ENCODE measurements around the gene DOCK4. TPM values are rescaled to one million over a fixed set of nuclear protein-coding genes. Genes with fewer than 3 reads are reported as not detected.

The DOCK4 gene
- total RNA-seq, 2 experiments from 2014 or later: 0.99 to 1.6 TPM

DNA sequence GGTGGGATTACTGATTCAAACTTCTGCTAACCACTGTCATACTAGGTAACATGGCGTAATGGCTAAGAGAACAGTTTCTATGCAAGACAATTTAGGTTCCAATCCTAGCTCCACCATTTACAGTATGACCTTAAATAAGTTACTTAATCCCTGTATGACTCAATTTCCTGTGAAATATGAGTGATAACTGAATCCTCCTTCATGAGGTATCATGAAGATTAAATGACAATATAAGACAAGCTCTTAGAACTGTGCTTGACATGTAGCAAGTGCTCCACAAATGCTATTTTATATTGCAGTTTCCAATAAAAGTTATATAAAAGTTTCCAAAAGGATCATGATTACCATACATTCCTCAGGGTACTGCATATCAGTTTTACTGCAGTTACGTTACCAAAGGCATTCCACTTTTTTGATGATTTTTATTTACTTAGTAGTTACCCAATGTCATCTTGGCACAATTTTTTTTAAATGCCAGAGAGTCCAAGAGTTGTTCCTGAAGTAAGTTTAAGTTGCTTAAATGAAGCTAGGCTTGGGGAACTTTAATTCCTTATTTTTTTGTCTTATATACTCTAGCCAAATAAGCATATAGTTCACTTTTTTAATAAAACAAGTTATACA, 7.1 kb downstream of the DOCK4 start:
- ChIA-PET CTCF (no interaction called here), POLR2A (interaction anchor here (0.6 kb wide), 2 partner anchors 205 to 1847 kb away, joined by 3 to 4 read pairs; no protein-coding TSS in a partner anchor)

- ChIA-PET CTCF (no interaction called here), POLR2A (no interaction called here)
Observed at GRCh38 chr7:112197322-112197721, 8.9 kb downstream of the DOCK4 start.

DNA sequence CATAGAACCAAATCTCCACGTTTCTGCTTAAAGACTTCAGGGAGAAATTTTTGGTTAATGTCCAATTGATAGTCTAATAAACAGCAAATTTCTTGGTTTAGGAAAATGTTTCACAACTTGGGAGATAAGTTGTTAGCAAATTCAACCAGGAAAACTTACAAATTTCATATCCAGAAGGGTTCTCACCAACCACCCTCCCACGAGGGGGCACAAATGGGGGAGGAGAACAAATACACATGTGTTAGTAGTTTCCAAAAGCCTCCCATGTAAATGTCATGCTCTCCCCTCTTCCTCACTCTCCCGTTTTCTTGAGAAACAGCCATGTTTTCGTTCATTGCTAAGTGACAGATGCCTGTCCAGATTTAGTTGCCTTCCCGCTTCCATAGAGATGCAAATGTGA, 10.5 kb downstream of the DOCK4 start:
- POLR2A ChIA-PET: no interaction called here
- CTCF ChIA-PET: no interaction called here

DNA sequence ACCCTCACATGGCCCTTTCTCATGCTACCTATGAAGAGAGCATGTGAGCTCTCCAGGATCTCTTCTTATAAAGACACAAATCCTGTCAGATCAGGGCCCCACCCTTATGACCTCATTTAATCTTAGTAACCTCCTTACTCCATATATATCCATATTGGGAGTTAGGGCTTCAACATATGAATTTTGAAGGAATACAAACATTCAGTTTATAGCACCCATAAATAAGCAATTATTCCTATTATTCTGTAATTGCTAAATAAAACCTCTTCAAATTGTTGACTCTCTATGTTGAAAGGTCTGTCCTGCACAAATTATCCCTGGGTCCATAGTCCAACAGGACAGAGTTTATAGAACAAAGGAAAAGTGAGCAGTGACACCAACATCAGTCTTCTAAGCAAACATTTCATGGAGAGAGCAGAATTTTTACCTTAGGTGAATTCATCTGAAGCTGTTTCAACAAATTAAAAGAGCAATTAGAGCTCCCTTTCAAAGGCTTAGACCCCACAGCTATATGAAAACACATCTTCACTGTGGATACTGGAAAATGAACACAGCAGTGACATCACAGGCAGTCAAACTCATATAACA, 12.2 kb downstream of the DOCK4 start:
- ChIA-PET CTCF (no interaction called here), POLR2A (interaction anchor here (1.1 kb wide), 1 partner anchor 14 kb away, joined by 3 read pairs; no protein-coding TSS in a partner anchor)

GRCh38 chr7:112192236-112193154, 13.7 kb downstream of the DOCK4 start:
- ChIA-PET CTCF (interaction anchor here (0.5 to 0.7 kb wide), 2 partner anchors 13 to 18 kb away, joined by 3 read pairs; no protein-coding TSS in a partner anchor), POLR2A (interaction anchor here (0.6 kb wide), 1 partner anchor 107 kb away, joined by 3 read pairs; no protein-coding TSS in a partner anchor)

GRCh38 chr7:112190120-112190519, 16.1 kb downstream of the DOCK4 start:
- ChIA-PET POLR2A (no interaction called here), CTCF (no interaction called here)

DNA sequence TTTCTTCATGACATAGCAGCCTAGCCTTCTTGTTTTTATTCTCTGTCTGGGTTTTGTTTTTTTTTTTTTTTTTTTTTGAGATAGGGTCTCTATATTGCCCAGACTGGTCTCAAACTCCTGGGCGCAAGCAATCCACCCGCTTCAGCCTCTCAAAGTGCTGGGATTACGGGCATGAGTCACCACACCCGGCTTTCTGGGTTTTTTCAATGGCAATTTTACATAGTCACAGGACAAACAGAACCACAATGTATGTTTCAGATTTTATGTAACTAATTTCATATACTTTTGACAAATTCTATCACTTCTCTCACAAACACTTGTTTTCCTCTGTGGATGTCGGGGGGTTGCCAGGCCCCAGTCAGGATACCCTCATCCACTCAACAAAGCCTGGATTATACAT, 16.5 kb downstream of the DOCK4 start:
- ChIA-PET POLR2A (no interaction called here), CTCF (no interaction called here)

DNA sequence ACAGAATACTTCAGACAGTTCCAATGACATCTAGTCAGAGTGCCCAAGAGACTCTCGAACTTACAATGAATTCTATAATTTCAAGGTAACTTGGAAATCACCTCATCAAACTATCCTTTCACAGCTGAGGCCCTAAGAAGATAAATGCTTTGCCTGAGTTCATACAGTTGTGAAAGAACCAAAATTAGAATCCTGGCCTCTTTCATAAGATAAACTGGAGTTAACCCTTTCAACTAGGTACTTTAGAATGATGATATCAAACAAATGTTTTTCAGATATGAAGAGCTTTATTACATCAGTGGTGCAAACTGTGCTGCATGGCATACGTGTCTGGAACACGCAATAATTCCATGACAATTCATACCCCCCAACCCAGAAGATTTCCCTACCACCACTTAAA, 17.9 kb downstream of the DOCK4 start:
- CTCF ChIA-PET: interaction anchor here (1.2 kb wide), 1 partner anchor 308 kb away, joined by 3 read pairs; no protein-coding TSS in a partner anchor
- POLR2A ChIA-PET: no interaction called here

DNA sequence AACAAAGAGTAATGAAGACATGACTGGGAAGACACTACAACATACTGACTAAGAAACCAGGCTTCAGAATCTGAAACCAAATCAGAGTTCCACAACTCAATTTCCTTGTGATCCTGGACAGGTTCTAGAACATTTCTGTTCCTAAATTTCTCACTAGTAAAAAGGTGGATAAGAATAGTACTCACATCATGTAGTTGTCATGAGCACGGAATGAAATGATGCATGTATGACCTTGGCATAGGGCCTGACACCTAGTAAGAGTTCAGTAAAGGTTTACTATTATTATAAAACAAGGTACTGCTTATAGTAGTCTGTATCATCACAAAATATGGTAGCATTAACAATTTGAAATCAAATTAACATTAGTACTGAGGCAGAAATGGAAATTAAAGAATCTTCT, 19.9 kb downstream of the DOCK4 start:
- ChIA-PET POLR2A (no interaction called here), CTCF (no interaction called here)

DNA sequence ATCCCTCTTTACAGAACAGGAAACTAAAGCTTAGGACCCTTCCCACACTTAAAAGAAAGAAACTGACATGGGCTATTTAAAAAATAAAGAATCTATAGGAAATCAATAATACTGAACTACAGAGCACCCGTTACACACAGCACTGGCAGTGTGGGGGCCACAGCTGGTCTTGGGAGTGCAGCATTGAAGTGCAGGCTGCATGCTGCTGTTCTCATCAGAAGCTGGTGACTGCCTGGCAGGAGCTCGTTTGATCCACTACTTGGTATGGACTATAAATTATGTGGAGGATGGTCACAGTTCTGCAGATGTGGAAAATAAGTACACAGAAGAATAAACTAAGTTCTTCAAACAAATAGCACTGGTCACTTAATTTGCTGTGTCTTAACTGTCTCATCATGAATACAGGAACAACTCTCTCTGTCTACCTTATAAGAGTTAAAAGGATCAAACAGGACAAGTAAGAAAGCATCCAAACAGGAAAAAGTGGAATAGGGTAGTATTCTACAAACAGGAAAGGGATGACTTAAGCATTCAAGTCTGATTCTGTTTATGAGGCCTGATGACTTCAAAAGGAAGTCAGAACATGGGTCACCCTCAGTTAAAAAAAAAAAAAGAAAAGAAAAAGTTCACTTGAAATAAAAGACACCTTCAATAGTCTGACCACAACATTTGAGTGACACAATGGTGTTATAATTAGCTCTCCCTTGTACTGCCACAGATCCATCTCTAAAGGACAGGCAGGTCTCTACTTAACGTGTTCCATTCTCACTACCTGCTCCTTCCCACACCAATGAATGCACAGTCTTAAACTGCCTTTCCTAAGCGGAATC, 21.0 kb downstream of the DOCK4 start:
- ChIA-PET POLR2A (no interaction called here), CTCF (interaction anchor here (0.5 kb wide), 1 partner anchor 63 kb away, joined by 3 read pairs; no protein-coding TSS in a partner anchor)

GRCh38 chr7:112184455-112184854, 21.7 kb downstream of the DOCK4 start:
- ChIA-PET POLR2A (no interaction called here), CTCF (no interaction called here)

- POLR2A ChIA-PET: no interaction called here
- CTCF ChIA-PET: no interaction called here
Observed at GRCh38 chr7:112183266-112183665, 22.9 kb downstream of the DOCK4 start.

- CTCF ChIA-PET: no interaction called here
- POLR2A ChIA-PET: no interaction called here
Observed at GRCh38 chr7:112182749-112183148, 23.4 kb downstream of the DOCK4 start.

GRCh38 chr7:112180223-112180622, 26.0 kb downstream of the DOCK4 start:
- CTCF ChIA-PET: no interaction called here
- POLR2A ChIA-PET: no interaction called here

DNA sequence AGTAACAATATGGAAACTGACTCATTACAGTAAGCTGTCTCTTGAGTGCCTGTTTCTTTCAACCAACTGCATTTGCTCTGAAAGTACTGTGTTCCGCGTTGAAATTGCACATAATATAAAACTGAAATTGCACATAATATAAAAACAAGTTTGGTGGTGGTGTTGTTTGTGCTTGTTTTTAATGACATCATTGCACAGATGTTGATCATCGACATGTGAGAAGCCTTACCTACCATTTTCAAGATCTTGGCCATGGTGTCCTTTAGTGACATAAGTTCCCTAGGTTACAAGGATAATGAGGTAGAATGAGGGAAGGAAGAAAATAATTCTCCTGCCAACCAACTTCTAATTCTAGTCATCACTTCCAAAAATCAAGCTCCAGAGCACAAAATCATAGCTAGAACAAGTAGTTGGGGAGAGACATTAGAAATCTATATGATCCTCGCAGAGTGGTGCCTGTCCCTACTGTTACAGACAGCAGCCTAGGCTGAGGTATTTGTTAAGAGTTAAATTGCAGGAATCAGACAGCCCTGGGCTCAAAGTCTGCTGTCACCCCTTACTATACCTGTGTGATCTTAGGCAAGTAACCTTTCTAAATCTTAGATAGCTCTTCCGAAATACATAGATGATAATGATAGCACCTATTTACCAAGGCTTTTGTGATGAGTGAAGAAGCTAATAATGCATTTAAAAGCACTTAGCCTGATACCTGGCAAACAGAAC, 29.3 kb downstream of the DOCK4 start:
- ChIA-PET CTCF (no interaction called here), POLR2A (no interaction called here)

DNA sequence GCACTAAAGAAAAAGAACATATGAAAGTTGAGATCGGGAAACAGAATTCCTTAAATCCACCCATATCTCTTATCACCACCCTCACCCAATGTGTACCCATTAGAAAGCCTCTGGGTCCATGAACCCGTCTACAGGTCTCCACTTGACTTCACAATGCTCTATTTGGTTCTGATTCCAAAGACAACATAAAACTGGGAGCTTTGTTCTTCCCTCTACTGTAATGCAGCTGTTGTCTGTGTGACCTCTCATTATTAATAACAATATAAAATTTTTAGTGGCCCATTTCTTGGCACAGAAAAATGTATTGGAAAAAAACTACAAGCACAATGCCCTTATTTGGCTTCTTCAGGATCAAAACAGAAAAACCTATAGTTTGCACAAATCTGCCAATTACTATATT, 30.0 kb downstream of the DOCK4 start:
- ChIA-PET CTCF (no interaction called here), POLR2A (no interaction called here)

DNA sequence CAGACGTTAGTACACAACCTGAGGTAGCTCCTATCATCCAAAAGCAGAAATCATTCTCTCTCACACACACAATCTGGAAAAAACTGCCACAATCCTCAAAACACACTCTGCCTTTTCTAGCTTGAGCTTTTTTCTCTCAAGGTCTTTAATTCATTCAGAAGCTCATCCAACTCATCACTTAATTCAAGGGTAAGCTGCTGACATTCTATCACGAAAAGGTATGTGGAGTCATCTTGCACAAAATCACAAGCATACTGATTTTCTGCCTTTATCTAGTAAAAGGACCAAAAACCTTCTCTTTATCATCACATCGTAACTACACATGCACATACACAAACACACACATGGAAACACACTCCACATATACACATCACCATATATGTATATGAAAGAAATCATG, 32.0 kb downstream of the DOCK4 start:
- ChIA-PET CTCF (no interaction called here), POLR2A (no interaction called here)

GRCh38 chr7:112173568-112173905, 32.7 kb downstream of the DOCK4 start:
- ChIA-PET CTCF (no interaction called here), POLR2A (no interaction called here)

GRCh38 chr7:112172870-112173567, 33.2 kb downstream of the DOCK4 start:
- ChIA-PET POLR2A (no interaction called here), CTCF (no interaction called here)

All from activated CD8-positive, alpha-beta memory T cell treated with anti-CD3 and anti-CD28 coated beads for 36 hours (primary cell).